D721Med (cell line): Measurements from ENCODE around the gene USP34.

ENCODE experiments used
- DNase-seq: peaks from one replicate; pipeline ENCODE4 v3.0.0; 2011; ENCODE audit warnings: low spot score; ENCODE audit not compliant: insufficient read length
- FAIRE-seq: peaks from 2 replicates; lab custom pipeline; 2011; peaks lifted over from hg19 to GRCh38; lab: Jason Lieb, UNC
- CTCF ChIP-seq: IDR thresholded peaks from 2 replicates; pipeline ENCODE4 v1.5.1; 2012; ENCODE audit warnings: mild to moderate bottlenecking, control low read depth; ENCODE audit not compliant: insufficient read depth; ENCODE audit errors: missing control alignments

The USP34 gene

GRCh38 chr2:61268249-61268648 lies 202.6 kb downstream of the USP34 start:
- TF ChIP-seq CTCF = no peak
- DNase-seq (no peak), FAIRE-seq (no peak)

DNA sequence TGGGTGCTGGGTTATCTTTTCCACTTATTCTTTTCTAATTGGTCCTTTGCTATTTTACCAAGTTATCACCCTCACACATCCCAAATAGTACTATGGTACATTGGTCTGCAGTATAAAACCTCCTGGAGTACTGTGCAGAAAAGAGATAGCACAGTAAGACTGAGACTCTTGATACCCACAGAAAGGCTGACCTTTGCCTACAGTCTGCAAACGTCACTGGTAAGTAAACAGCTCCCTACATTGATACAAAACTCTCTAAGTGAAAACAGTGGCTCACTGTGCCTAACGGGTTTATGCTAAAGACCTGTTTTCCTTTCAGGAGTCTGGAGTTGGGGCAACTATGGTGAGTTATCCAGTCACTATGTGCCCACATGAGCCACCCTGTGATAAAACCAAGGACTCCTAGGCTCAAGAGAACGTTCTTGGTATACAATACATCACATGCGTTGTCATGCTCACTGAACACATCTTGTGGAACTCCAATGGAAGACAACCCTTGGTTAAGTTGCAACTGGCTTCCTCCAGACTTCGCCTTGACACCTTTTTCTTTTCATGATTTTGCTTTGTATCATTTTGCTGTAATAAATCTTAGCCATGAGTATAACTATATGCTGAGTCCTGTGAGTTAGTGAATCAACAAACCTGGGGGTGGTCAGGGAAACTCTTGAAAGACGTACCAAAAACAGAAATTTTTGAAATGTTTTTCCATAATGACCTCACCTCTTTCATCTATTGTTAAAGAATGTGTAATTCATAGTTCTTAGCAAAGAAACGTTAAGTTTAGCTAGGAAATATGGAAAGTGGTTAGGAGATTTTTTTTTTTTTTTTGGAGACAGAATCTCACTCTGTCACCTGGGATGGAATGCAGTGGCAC lies 204.0 kb downstream of the USP34 start:
- no peak for TF ChIP-seq CTCF
- DNase-seq (no peak), FAIRE-seq (no peak)

GRCh38 chr2:61263830-61264229 lies 207.1 kb downstream of the USP34 start:
- FAIRE-seq (no peak), DNase-seq (no peak)
- TF ChIP-seq CTCF = no peak

DNA sequence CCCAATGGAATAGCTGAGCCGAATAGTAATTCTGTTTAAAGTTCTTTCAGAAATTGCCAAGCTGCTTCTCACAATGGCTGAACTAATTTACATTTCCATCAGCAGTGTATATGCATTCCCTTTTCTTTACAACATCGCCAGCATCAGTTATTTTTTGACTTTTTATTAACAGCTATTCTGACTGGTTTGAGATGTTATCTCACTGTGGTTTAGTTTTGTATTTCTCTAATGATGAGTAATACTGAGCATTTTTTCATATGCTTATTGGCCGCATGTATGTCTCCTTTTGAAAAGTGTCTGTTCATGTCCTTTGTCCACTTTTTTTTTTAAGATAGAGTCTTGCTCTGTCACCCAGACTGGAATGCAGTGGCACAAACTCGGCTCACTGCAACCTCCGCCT lies 208.2 kb downstream of the USP34 start:
- no peak for FAIRE-seq
- no peak for DNase-seq
- no peak for TF ChIP-seq CTCF

DNA sequence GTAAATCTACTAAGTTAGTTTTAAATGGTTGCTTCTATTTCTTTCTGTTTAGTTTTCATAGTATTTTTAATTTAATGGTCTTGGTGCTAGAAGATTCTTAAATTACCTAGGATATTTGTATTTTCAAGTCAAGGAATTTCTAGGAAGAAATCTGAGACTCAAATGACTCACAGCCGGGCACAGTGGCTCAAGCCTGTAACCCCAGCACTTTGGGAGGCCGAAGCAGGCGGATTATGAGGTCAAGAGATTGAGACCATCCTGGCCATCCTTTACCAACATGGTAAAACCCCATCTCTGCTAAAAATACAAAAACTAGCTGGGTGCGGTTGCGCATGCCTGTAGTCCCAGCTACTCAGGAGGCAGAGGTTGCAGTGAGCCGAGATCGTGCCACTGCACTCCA lies 213.4 kb downstream of the USP34 start:
- TF ChIP-seq CTCF = no peak
- FAIRE-seq (no peak), DNase-seq (no peak)

DNA sequence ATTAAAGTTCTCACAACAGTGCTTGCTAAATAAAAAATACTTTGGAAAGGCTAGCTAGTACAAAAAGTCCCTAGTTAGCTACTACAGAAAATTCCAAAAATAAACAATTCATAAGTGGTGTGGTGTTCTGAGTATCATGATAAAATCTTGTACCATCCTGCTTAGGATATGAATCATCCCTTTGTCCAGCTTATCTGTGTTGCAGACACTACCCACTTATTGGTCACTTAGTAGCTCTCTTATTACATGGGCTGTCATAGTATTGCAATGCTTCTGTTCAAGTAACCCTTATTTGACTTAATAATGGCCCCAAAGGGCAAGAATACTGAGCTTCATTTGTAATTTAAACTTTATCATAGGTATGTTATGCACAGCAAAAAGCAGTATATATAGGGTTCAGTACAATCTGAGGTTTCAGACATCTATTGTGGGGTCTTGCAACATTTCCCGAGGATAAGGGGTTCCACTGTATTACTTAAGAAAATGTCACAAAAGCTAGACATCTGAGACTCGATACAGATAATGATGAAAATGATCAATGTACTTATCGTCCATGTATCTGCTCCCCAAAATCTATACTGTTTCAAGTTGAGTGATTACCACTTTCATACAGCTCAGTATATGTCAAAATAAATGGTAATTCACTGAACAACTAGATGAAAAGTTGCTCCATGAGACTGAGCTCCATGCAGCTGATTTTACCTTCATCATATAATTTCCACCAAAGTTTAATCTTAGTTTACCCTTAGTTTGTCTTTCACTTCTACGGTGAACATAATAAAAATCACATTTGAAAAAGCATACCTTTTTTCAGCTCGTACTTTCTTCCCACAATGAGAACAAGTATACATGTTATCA lies 215.1 kb downstream of the USP34 start:
- no peak for TF ChIP-seq CTCF
- DNase-seq (no peak), FAIRE-seq (no peak)
